HCT116 (cell line): Measurements from ENCODE around the gene UPF3A. TPM values are rescaled to one million over a fixed set of nuclear protein-coding genes. Genes with fewer than 3 reads are reported as not detected.

ENCODE experiments used
- ATAC-seq: fragments of 200-7000 bp; cut with Tn5 transposase; 2 replicates; pipeline ENCODE4 v1.9.1; 2020; ENCODE audit warnings: mild to moderate bottlenecking, moderate library complexity
- BruUV-seq: library from RNA; stranded (reverse); fragments of 400-500 nt; replicated peaks from 2 replicates; lab custom pipeline; 2021; lab: Mats Ljungman, UMichigan
- CTCF ChIA-PET: fragments of 300-600 bp; sonication (Branson Sonifier 250); formaldehyde crosslinking; loops from one replicate; lab custom pipeline; 2021; ENCODE audit warnings: antibody characterized with exemption; lab: Charles Lee
- POLR2A ChIA-PET: fragments of 300-600, 350-600 bp; sonication (Branson Sonifier 250); formaldehyde crosslinking; loops from one replicate; lab custom pipeline; 2021; ENCODE audit warnings: antibody characterized with exemption; lab: Charles Lee
- RAD21 ChIA-PET, 2 experiments: fragments of 300-600 bp; sonication (Branson Sonifier 250); formaldehyde crosslinking; loops; one replicate each; lab custom pipeline; 2023; ENCODE audit warnings: low total read pairs in 2 of 2; ENCODE audit not compliant: uncharacterized antibody in 2 of 2, unreplicated experiment in 2 of 2, low non-redundant PET in 1 of 2; lab: Charles Lee
- DNase-seq: peaks from one replicate; pipeline ENCODE4 v3.0.0-alpha.2; 2010; ENCODE audit warnings: low read depth, low spot score
- H2AFZ ChIP-seq: fragments of 200-600 bp; shearing (Covaris generic), sonication (generic); 2 replicates; pipeline ENCODE4 v1.6.1; 2017; ENCODE audit warnings: low read depth, mixed run types, mixed read lengths, antibody characterized with exemption, low read length; ENCODE audit not compliant: poor library complexity, severe bottlenecking
- H3K27ac ChIP-seq: 2 replicates; pipeline ENCODE4 v1.5.1; 2012; ENCODE audit warnings: low read depth, low read length
- H3K27me3 ChIP-seq: fragments of 200-600 bp; sonication (generic); 2 replicates; pipeline ENCODE4 v1.6.1; 2016; ENCODE audit warnings: mixed run types, low read length, mixed read lengths; ENCODE audit not compliant: insufficient read depth
- H3K36me3 ChIP-seq, 2 experiments: fragments of 200-500 bp in 1 of 2; fragments of 200-600 bp in 1 of 2; sonication (Bioruptor generic) in 1 of 2; sonication (generic) in 1 of 2; 2 replicates each; pipeline versions ENCODE4 v1.5.1 to v1.6.1; 2014 to 2016; ENCODE audit warnings: low read length in 2 of 2, inconsistent platforms in 1 of 2, mixed read lengths in 1 of 2, mixed run types in 1 of 2; ENCODE audit not compliant: insufficient read depth in 2 of 2, control insufficient read depth in 1 of 2
- H3K4me1 ChIP-seq, 2 experiments: fragments of 200-600 bp in 1 of 2; sonication (generic) in 1 of 2; 2 replicates each; pipeline versions ENCODE4 v1.5.1 to v1.6.1; 2012 to 2017; ENCODE audit warnings: low read length in 2 of 2, inconsistent platforms in 1 of 2, mild to moderate bottlenecking in 1 of 2, mixed read lengths in 1 of 2, mixed run types in 1 of 2, moderate library complexity in 1 of 2; ENCODE audit not compliant: insufficient read depth in 2 of 2, control insufficient read depth in 1 of 2
- H3K4me2 ChIP-seq: fragments of 200-600 bp; sonication (generic); 2 replicates; pipeline ENCODE4 v1.6.1; 2017; ENCODE audit warnings: mixed run types, low read length, mixed read lengths
- H3K4me3 ChIP-seq, 2 experiments: fragments of 200-600 bp in 1 of 2; sonication (generic) in 1 of 2; replicated peaks in 1 of 2; 2 replicates each; pipeline ENCODE4 v1.5.1; 2011 to 2016; ENCODE audit warnings: low read length in 2 of 2, control low read depth in 1 of 2, low read depth in 1 of 2, mild to moderate bottlenecking in 1 of 2, mixed read lengths in 1 of 2, mixed run types in 1 of 2
- H3K79me2 ChIP-seq: fragments of 200-600 bp; sonication (generic); 2 replicates; pipeline ENCODE4 v1.6.1; 2017; ENCODE audit warnings: mild to moderate bottlenecking, mixed run types, low read length, moderate library complexity, mixed read lengths; ENCODE audit not compliant: insufficient read depth
- H3K9ac ChIP-seq: fragments of 200-600 bp; sonication (generic); 2 replicates; pipeline ENCODE4 v1.6.1; 2016; ENCODE audit warnings: low read length, mixed read lengths
- H3K9me2 ChIP-seq: fragments of 200-600 bp; sonication (generic), shearing (Covaris generic); 2 replicates; pipeline ENCODE4 v1.6.1; 2017; ENCODE audit warnings: mixed run types, mild to moderate bottlenecking, moderate library complexity; ENCODE audit not compliant: insufficient read depth
- H3K9me3 ChIP-seq, 2 experiments: fragments of 200-500 bp in 1 of 2; fragments of 200-600 bp in 1 of 2; sonication (Bioruptor generic) in 1 of 2; sonication (generic) in 1 of 2; 2 replicates each; pipeline ENCODE4 v1.6.1; 2014 to 2017; ENCODE audit warnings: low read length in 2 of 2, mixed read lengths in 2 of 2, inconsistent platforms in 1 of 2, low read depth in 1 of 2, mild to moderate bottlenecking in 1 of 2, mixed run types in 1 of 2, moderate library complexity in 1 of 2; ENCODE audit not compliant: control insufficient read depth in 1 of 2, insufficient read depth in 1 of 2
- H4K20me1 ChIP-seq: fragments of 200-600 bp; sonication (generic), shearing (Covaris generic); 2 replicates; pipeline ENCODE4 v1.6.1; 2017; ENCODE audit warnings: mixed run types, mild to moderate bottlenecking, moderate library complexity; ENCODE audit not compliant: insufficient read depth
- CEBPB ChIP-seq: IDR thresholded peaks from 2 replicates; pipeline ENCODE4 v1.6.1; 2012; ENCODE audit warnings: low read depth
- ELF1 ChIP-seq: IDR thresholded peaks from 2 replicates; pipeline ENCODE4 v1.6.1; 2012; ENCODE audit warnings: low read depth, borderline replicate concordance
- EZH2 ChIP-seq: fragments of 200-600 bp; sonication (generic); IDR thresholded peaks from 2 replicates; pipeline ENCODE4 v1.6.1; 2017; ENCODE audit warnings: antibody characterized with exemption, mixed run types
- EZH2phosphoT487 ChIP-seq: fragments of 200-600 bp; IDR thresholded peaks from 2 replicates; pipeline ENCODE4 v1.6.1; 2018; ENCODE audit warnings: antibody characterized with exemption, borderline replicate concordance
- JUND ChIP-seq: IDR thresholded peaks from 2 replicates; pipeline ENCODE4 v1.6.1; 2012
- POLR2AphosphoS5 ChIP-seq: IDR thresholded peaks from 2 replicates; pipeline ENCODE4 v1.6.1; 2011; ENCODE audit warnings: mild to moderate bottlenecking, low read depth, low read length, moderate library complexity
- RAD21 ChIP-seq: IDR thresholded peaks from 2 replicates; pipeline ENCODE4 v1.6.1; 2012; ENCODE audit warnings: low read depth, mild to moderate bottlenecking
- YY1 ChIP-seq: IDR thresholded peaks from 2 replicates; pipeline ENCODE4 v1.6.1; 2011; ENCODE audit warnings: low read length, low read depth, moderate library complexity, mild to moderate bottlenecking; ENCODE audit not compliant: insufficient replicate concordance; ENCODE audit errors: extremely low read depth
- ZFX ChIP-seq: fragments of 450-650 bp; IDR thresholded peaks from 2 replicates; pipeline ENCODE4 v1.6.1; 2017
- ZNF274 ChIP-seq: fragments of 200-500 bp; sonication (Bioruptor generic); IDR thresholded peaks from 2 replicates; pipeline ENCODE4 v1.6.1; 2014; ENCODE audit warnings: mild to moderate bottlenecking, low read depth, low read length, inconsistent platforms
- intact Hi-C: fragments of 100-400 bp; cut with micrococcal nuclease; formaldehyde crosslinking; loops from 2 replicates; pipeline ENCODE4 v1.10.0; 2022
- total RNA-seq: library from RNA; stranded (reverse); gene quantifications from one replicate; pipeline ENCODE4 v1.2.1, GENCODE V29; 2021; ENCODE audit not compliant: unreplicated experiment
- TF ChIP-seq, protein P1 (sequence below): IDR thresholded peaks from 2 replicates; pipeline ENCODE4 v1.6.1; 2012
- TF ChIP-seq, protein P2 (sequence below): IDR thresholded peaks from 2 replicates; pipeline ENCODE4 v1.6.1; 2012; ENCODE audit warnings: low read depth
- TF ChIP-seq, protein P3 (sequence below), 3 experiments: fragments of 200-600 bp in 1 of 3; sonication (generic) in 1 of 3; IDR thresholded peaks in 2 of 3; conservative IDR thresholded peaks in 1 of 3; 2 replicates each; pipeline ENCODE4 v1.5.1; 2012 to 2017; ENCODE audit warnings: low read depth in 2 of 3, low read length in 2 of 3, antibody characterized with exemption in 1 of 3, borderline replicate concordance in 1 of 3, control low read depth in 1 of 3, mild to moderate bottlenecking in 1 of 3, mixed read lengths in 1 of 3, mixed run types in 1 of 3, moderate library complexity in 1 of 3; ENCODE audit not compliant: insufficient read depth in 1 of 3

The UPF3A gene
- total RNA-seq, 1 experiment from 2014 or later, result 31.8 TPM

DNA sequence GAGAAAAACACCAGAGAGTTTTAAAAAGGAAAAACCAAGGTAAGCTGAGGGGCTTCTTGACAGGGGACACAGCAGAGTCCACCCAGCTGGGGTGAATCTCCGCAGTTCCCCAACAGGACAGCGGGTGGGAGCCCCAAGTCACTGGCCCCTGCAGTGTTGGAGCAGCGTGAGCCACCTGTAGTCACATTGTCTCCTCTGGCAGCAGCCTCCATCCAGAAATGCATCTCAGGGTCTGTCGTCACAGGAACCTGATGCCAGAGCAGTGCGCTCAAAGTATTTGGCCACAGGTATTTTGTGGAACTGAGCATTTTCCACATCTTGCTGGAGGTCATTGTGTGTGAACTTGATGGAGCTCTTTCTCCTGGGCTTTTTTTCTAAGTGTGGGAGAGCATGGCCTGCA is 57.6 kb downstream of the UPF3A start (continued):
- TF ChIP-seq ZNF274 (no peak), POLR2AphosphoS5 (no peak), EZH2 (no peak)
- TF ChIP-seq, protein P1, sequence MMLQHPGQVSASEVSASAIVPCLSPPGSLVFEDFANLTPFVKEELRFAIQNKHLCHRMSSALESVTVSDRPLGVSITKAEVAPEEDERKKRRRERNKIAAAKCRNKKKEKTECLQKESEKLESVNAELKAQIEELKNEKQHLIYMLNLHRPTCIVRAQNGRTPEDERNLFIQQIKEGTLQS, result no peak

DNA sequence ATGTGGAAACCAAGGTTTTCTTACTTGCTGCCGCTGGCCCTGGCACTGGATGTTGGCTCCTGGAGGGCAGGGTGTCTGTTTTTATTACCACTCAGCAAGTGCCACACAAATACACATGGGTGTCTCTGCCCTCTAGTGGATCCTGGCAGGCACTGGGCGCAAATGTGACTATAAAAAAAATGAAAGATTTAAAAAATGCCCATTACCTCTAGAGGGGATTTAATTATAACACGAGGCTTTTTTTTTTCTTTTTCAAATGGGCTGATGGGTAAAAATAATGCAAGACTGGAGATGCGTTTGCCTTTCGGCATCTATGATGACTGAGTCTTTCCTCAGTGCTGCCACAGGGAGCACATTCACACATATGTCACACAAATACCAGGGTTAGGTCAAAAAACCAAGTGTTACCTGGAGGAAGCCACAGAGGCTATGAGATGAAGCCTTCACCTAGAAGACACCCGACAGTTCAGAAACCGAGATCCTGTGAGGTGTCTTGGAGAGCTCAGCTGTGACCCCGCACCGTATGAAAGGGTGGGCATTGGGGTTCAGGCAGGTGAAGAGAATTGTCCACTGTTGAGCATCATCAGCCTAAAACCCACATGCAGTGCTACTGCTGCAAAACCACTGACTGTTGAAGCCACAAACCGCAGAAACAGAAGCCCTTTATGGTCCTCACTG is 58.6 kb downstream of the UPF3A start:
- no peaks in the 10 kb centered on the region for H3K36me3 ChIP-seq
- TF ChIP-seq, protein P2, sequence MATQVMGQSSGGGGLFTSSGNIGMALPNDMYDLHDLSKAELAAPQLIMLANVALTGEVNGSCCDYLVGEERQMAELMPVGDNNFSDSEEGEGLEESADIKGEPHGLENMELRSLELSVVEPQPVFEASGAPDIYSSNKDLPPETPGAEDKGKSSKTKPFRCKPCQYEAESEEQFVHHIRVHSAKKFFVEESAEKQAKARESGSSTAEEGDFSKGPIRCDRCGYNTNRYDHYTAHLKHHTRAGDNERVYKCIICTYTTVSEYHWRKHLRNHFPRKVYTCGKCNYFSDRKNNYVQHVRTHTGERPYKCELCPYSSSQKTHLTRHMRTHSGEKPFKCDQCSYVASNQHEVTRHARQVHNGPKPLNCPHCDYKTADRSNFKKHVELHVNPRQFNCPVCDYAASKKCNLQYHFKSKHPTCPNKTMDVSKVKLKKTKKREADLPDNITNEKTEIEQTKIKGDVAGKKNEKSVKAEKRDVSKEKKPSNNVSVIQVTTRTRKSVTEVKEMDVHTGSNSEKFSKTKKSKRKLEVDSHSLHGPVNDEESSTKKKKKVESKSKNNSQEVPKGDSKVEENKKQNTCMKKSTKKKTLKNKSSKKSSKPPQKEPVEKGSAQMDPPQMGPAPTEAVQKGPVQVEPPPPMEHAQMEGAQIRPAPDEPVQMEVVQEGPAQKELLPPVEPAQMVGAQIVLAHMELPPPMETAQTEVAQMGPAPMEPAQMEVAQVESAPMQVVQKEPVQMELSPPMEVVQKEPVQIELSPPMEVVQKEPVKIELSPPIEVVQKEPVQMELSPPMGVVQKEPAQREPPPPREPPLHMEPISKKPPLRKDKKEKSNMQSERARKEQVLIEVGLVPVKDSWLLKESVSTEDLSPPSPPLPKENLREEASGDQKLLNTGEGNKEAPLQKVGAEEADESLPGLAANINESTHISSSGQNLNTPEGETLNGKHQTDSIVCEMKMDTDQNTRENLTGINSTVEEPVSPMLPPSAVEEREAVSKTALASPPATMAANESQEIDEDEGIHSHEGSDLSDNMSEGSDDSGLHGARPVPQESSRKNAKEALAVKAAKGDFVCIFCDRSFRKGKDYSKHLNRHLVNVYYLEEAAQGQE, result no peak
- TF ChIP-seq RAD21 (peak; percentile 86), EZH2phosphoT487 (no peak), YY1 (peak; percentile 31), EZH2 (no peak), ELF1 (no peak), CEBPB (no peak), ZFX (no peak), JUND (no peak)
- TF ChIP-seq, protein P3, sequence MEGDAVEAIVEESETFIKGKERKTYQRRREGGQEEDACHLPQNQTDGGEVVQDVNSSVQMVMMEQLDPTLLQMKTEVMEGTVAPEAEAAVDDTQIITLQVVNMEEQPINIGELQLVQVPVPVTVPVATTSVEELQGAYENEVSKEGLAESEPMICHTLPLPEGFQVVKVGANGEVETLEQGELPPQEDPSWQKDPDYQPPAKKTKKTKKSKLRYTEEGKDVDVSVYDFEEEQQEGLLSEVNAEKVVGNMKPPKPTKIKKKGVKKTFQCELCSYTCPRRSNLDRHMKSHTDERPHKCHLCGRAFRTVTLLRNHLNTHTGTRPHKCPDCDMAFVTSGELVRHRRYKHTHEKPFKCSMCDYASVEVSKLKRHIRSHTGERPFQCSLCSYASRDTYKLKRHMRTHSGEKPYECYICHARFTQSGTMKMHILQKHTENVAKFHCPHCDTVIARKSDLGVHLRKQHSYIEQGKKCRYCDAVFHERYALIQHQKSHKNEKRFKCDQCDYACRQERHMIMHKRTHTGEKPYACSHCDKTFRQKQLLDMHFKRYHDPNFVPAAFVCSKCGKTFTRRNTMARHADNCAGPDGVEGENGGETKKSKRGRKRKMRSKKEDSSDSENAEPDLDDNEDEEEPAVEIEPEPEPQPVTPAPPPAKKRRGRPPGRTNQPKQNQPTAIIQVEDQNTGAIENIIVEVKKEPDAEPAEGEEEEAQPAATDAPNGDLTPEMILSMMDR (IDR thresholded peaks at IDR 0.05 in 2 of 3, conservative IDR thresholded peaks at IDR 0.05 in 1 of 3; ENCODE audit: borderline replicate concordance in 1 of 3, insufficient read depth in 1 of 3, low read depth in 2 of 3, low read length in 2 of 3), result peak; percentile 79 to 82 (median 80)
- intact Hi-C loops, result no loop called here
- H2AFZ ChIP-seq, result peak overlapping the region; percentile 91
- H3K4me2 ChIP-seq, result peak overlapping the region; percentile 46; the same call in 1 of the 2 replicates
- ATAC-seq, result peak; percentile 88
- no peaks in the 10 kb centered on the region for H3K9me3 ChIP-seq
- BruUV-seq, result no TSS peak
- H3K79me2 ChIP-seq, result no peaks in the 10 kb centered on the region
- no peaks in the 10 kb centered on the region for H3K27me3 ChIP-seq
- DNase-seq, result peak; percentile 51
- no peak overlapping the region for H3K27ac ChIP-seq
- no peaks in the 10 kb centered on the region for H4K20me1 ChIP-seq
- H3K9ac ChIP-seq, result no peak overlapping the region
- no peaks in the 10 kb centered on the region for H3K9me2 ChIP-seq
- no peak overlapping the region for H3K4me3 ChIP-seq
- ChIA-PET CTCF (no interaction called here), RAD21 (no interaction called here), POLR2A (no interaction called here)
- peaks cover 0 to 10% of the 10 kb centered on the region in 2 experiments; a peak in 1 of 4 replicates for H3K4me1 ChIP-seq
